ENCODE data around the gene PGAM5.
A peak's percentile ranks its signal among the peaks of the same experiment; 100 is the strongest.
"Not testable (repeated sequence)": the region's sequence is repeated elsewhere in the genome, so short reads cannot be mapped to it uniquely, and the experiment has no call there.

Gene PGAM5

GRCh38 chr12:132754160-132754932 lies 43.7 kb downstream of the PGAM5 start:
- no peak for DNase-seq

- DNase-seq: not testable (repeated sequence)
Measured at GRCh38 chr12:132758825-132759224, 48.2 kb downstream of the PGAM5 start.

- DNase-seq: no peak
Measured at GRCh38 chr12:132759359-132759758, 48.7 kb downstream of the PGAM5 start.

GRCh38 chr12:132761032-132761920 lies 50.6 kb downstream of the PGAM5 start, which contains the start of gene ANKLE2:
ANKLE2 (minus strand) TSS chr12:132761832; CDS start chr12:132761798, 34 bp downstream.
- DNase-seq: peak; percentile 73 to 81

- DNase-seq: peak; percentile 81 to 84
Measured at GRCh38 chr12:132761921-132762583, 51.4 kb downstream of the PGAM5 start.

- no peak for DNase-seq
Measured at GRCh38 chr12:132764231-132764630, 53.6 kb downstream of the PGAM5 start.

- DNase-seq: no peak
Measured at GRCh38 chr12:132765361-132765760, 54.7 kb downstream of the PGAM5 start.

GRCh38 chr12:132766380-132767085 lies 55.9 kb downstream of the PGAM5 start:
- DNase-seq: no peak

GRCh38 chr12:132771126-132771838 lies 60.6 kb downstream of the PGAM5 start:
- peak; percentile 17 to 36 for DNase-seq

All from activated CD4-positive, alpha-beta T cell treated with anti-CD3 and anti-CD28 coated beads, Interleukin-2, amount 50 U/mL, for 48 hours (primary cell).